PC-3 (cell line): ENCODE results near the gene MAMDC4. TPM values are rescaled to one million over a fixed set of nuclear protein-coding genes. Genes with fewer than 3 reads are reported as not detected.

Experiments
- ATAC-seq: fragments of 200-7000 bp; cut with Tn5 transposase; 2 replicates; pipeline ENCODE4 v1.9.1; 2020; ENCODE audit warnings: mild to moderate bottlenecking, moderate library complexity
- BruUV-seq: library from RNA; stranded (reverse); fragments of 400-500 nt; replicated peaks from 2 replicates; lab custom pipeline; 2021; lab: Mats Ljungman, UMichigan
- CTCF ChIA-PET: fragments of 300-600 bp; sonication (Branson Sonifier 250); formaldehyde crosslinking; loops from one replicate; lab custom pipeline; 2022; ENCODE audit warnings: antibody characterized with exemption; lab: Charles Lee
- POLR2A ChIA-PET: fragments of 300-600 bp; sonication (Branson Sonifier 250); formaldehyde crosslinking; loops from one replicate; lab custom pipeline; 2022; ENCODE audit warnings: antibody characterized with exemption; ENCODE audit not compliant: unreplicated experiment; lab: Charles Lee
- DNase-seq: peaks from one replicate; pipeline ENCODE4 v3.0.0-alpha.2; 2015
- H2AFZ ChIP-seq: fragments of 300-600 bp; sonication (generic); 2 replicates; pipeline ENCODE4 v1.6.0; 2016; ENCODE audit warnings: antibody characterized with exemption, low read length
- H3F3A ChIP-seq: fragments of 300-600 bp; sonication (generic); one replicate; pipeline ENCODE4 v1.6.0; 2017; ENCODE audit warnings: antibody characterized with exemption, low read length, control low read depth, mild to moderate bottlenecking; ENCODE audit not compliant: unreplicated experiment
- H3K27ac ChIP-seq: fragments of 300-600 bp; sonication (generic); 2 replicates; pipeline ENCODE4 v1.5.1; 2016; ENCODE audit warnings: mild to moderate bottlenecking, low read length
- H3K27me3 ChIP-seq: fragments of 300-600 bp; sonication (generic); 2 replicates; pipeline ENCODE4 v1.6.1; 2016; ENCODE audit warnings: low read length, mixed read lengths
- H3K36me3 ChIP-seq: fragments of 300-600 bp; sonication (generic); 2 replicates; pipeline ENCODE4 v1.6.1; 2016; ENCODE audit warnings: low read depth, mixed run types, low read length, mixed read lengths
- H3K4me1 ChIP-seq: fragments of 300-600 bp; sonication (generic); 2 replicates; pipeline ENCODE4 v1.5.1; 2016; ENCODE audit warnings: low read length; ENCODE audit not compliant: insufficient read depth
- H3K4me2 ChIP-seq: fragments of 300-600 bp; sonication (generic); 2 replicates; pipeline ENCODE4 v1.6.0; 2016; ENCODE audit warnings: low read length
- H3K4me3 ChIP-seq: fragments of 300-600 bp; sonication (generic); 2 replicates; pipeline ENCODE4 v1.5.1; 2016; ENCODE audit warnings: mild to moderate bottlenecking, low read length, mixed read lengths
- H3K79me2 ChIP-seq: fragments of 300-600 bp; sonication (generic); 2 replicates; pipeline ENCODE4 v1.6.1; 2017; ENCODE audit warnings: low read length, mixed read lengths
- H3K9ac ChIP-seq: fragments of 300-600 bp; sonication (generic); 2 replicates; pipeline ENCODE4 v1.6.0; 2016; ENCODE audit warnings: mild to moderate bottlenecking, low read length
- H3K9me2 ChIP-seq: fragments of 300-600 bp; sonication (generic); replicated peaks from 2 replicates; pipeline ENCODE4 v1.6.1; 2016; ENCODE audit warnings: mixed run types, low read length, mixed read lengths
- H3K9me3 ChIP-seq: fragments of 300-600 bp; sonication (generic); 2 replicates; pipeline ENCODE4 v1.6.1; 2016; ENCODE audit warnings: low read length, mixed read lengths
- H4K20me1 ChIP-seq: fragments of 300-600 bp; sonication (generic); 2 replicates; pipeline ENCODE4 v1.6.1; 2016; ENCODE audit warnings: low read length, mixed read lengths
- EZH2 ChIP-seq: fragments of 300-600 bp; sonication (generic); IDR thresholded peaks from one replicate; pipeline ENCODE4 v1.6.1; 2017; ENCODE audit warnings: antibody characterized with exemption, mild to moderate bottlenecking, low read length; ENCODE audit not compliant: unreplicated experiment
- EZH2phosphoT487 ChIP-seq: fragments of 300-600 bp; sonication (generic); IDR thresholded peaks from 2 replicates; pipeline ENCODE4 v1.6.1; 2018; ENCODE audit warnings: mild to moderate bottlenecking, antibody characterized with exemption, low read length, borderline replicate concordance
- intact Hi-C: fragments of 100-400 bp; cut with micrococcal nuclease; formaldehyde crosslinking; loops from 2 replicates; pipeline ENCODE4 v1.9.0; 2023
- total RNA-seq: library from RNA; depleted of rRNA; stranded (reverse); fragments of >200 nt; gene quantifications from 2 replicates; pipeline ENCODE4 v1.2.3, GENCODE V29; 2014
- TF ChIP-seq, protein P1 (sequence below): fragments of 300-600 bp; sonication (generic); conservative IDR thresholded peaks from 2 replicates; pipeline ENCODE4 v1.5.1; 2017; ENCODE audit warnings: antibody characterized with exemption, low read depth, mild to moderate bottlenecking, low read length

The MAMDC4 gene
- total RNA-seq, 1 experiment from 2014 or later, result 3.0 TPM

DNA sequence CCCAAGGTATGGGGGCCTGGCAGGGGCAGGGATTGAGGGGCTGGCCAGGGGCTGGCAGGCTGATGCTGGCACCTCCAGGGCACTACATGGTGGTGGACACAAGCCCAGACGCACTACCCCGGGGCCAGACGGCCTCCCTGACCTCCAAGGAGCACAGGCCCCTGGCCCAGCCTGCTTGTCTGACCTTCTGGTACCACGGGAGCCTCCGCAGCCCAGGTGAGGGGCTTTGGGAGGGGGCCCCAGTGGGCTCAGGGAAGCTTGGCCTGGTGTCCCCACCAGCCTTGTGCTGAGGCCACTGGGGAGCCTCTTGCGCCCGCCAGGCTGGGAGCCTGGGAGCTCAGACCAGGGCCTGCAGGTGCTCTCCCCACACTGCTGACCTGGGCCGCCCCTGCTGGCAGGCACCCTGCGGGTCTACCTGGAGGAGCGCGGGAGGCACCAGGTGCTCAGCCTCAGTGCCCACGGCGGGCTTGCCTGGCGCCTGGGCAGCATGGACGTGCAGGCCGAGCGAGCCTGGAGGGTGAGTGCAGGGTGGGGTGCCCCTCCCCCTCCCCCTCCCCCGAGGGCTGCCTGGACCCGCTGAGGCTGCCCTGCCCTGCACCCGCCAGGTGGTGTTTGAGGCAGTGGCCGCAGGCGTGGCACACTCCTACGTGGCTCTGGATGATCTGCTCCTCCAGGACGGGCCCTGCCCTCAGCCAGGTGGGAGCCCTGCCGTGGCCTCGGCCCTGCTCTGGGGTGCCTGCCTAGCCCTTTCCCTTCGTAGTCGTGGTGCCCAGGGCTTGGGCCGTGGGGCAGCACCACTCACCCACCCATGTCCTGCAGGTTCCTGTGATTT, 5.7 kb downstream of the MAMDC4 start:
- Histone ChIP-seq H3F3A (no peaks in the 10 kb centered on the region), H3K9me3 (no peaks in the 10 kb centered on the region), H3K4me3 (no peak overlapping the region), H3K4me2 (no peak overlapping the region), H4K20me1 (no peaks in the 10 kb centered on the region), H3K9me2 (no peaks in the 10 kb centered on the region), H3K36me3 (peaks cover 1% of the 10 kb centered on the region; the same call in 1 of the 2 replicates), H3K79me2 (no peaks in the 10 kb centered on the region), H2AFZ (no peak overlapping the region), H3K4me1 (no peaks in the 10 kb centered on the region), H3K27me3 (no peaks in the 10 kb centered on the region), H3K27ac (no peak overlapping the region), H3K9ac (no peak overlapping the region)
- ATAC-seq, result no peak
- BruUV-seq, result no TSS peak
- intact Hi-C loops, result no loop called here
- POLR2A ChIA-PET, result interaction anchor here (0.7 kb wide), 1 partner anchor 61 kb away, joined by 3 read pairs; the partner anchor contains the start of gene CCDC183
- CTCF ChIA-PET, result no interaction called here
- no peak for DNase-seq
- no peak for TF ChIP-seq EZH2
- no peak for TF ChIP-seq EZH2phosphoT487
- TF ChIP-seq, protein P1, sequence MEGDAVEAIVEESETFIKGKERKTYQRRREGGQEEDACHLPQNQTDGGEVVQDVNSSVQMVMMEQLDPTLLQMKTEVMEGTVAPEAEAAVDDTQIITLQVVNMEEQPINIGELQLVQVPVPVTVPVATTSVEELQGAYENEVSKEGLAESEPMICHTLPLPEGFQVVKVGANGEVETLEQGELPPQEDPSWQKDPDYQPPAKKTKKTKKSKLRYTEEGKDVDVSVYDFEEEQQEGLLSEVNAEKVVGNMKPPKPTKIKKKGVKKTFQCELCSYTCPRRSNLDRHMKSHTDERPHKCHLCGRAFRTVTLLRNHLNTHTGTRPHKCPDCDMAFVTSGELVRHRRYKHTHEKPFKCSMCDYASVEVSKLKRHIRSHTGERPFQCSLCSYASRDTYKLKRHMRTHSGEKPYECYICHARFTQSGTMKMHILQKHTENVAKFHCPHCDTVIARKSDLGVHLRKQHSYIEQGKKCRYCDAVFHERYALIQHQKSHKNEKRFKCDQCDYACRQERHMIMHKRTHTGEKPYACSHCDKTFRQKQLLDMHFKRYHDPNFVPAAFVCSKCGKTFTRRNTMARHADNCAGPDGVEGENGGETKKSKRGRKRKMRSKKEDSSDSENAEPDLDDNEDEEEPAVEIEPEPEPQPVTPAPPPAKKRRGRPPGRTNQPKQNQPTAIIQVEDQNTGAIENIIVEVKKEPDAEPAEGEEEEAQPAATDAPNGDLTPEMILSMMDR, result no peak

DNA sequence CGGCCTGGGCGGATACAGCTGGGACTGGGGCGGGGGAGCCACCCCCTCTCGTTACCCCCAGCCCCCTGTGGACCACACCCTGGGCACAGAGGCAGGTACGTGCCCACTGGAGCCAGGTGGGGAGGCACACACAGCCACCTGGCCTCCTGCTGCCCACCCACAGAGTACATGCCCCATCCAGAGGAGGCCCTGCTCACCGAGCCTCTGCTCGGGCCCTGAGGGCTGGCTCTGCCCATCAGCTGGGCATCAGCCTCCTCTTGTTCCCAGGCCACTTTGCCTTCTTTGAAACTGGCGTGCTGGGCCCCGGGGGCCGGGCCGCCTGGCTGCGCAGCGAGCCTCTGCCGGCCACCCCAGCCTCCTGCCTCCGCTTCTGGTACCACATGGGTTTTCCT, 6.3 kb downstream of the MAMDC4 start:
- no TSS peak for BruUV-seq
- H2AFZ ChIP-seq, result no peak overlapping the region
- H4K20me1 ChIP-seq, result no peaks in the 10 kb centered on the region
- no peaks in the 10 kb centered on the region for H3K9me3 ChIP-seq
- no peak overlapping the region for H3K27ac ChIP-seq
- no peak for TF ChIP-seq EZH2
- H3K4me3 ChIP-seq, result no peak overlapping the region
- H3K4me1 ChIP-seq, result no peaks in the 10 kb centered on the region
- peaks cover 8% of the 10 kb centered on the region; the same call in 1 of the 2 replicates for H3K36me3 ChIP-seq
- peaks cover under 1% of the 10 kb centered on the region; the same call in 1 of the 2 replicates for H3K79me2 ChIP-seq
- intact Hi-C loops, result no loop called here
- no peaks in the 10 kb centered on the region for H3F3A ChIP-seq
- no peaks in the 10 kb centered on the region for H3K9me2 ChIP-seq
- POLR2A ChIA-PET, result no interaction called here
- H3K27me3 ChIP-seq, result no peaks in the 10 kb centered on the region
- no peak overlapping the region for H3K4me2 ChIP-seq
- DNase-seq (no peak), ATAC-seq (no peak)
- H3K9ac ChIP-seq, result no peak overlapping the region
- CTCF ChIA-PET, result no interaction called here

DNA sequence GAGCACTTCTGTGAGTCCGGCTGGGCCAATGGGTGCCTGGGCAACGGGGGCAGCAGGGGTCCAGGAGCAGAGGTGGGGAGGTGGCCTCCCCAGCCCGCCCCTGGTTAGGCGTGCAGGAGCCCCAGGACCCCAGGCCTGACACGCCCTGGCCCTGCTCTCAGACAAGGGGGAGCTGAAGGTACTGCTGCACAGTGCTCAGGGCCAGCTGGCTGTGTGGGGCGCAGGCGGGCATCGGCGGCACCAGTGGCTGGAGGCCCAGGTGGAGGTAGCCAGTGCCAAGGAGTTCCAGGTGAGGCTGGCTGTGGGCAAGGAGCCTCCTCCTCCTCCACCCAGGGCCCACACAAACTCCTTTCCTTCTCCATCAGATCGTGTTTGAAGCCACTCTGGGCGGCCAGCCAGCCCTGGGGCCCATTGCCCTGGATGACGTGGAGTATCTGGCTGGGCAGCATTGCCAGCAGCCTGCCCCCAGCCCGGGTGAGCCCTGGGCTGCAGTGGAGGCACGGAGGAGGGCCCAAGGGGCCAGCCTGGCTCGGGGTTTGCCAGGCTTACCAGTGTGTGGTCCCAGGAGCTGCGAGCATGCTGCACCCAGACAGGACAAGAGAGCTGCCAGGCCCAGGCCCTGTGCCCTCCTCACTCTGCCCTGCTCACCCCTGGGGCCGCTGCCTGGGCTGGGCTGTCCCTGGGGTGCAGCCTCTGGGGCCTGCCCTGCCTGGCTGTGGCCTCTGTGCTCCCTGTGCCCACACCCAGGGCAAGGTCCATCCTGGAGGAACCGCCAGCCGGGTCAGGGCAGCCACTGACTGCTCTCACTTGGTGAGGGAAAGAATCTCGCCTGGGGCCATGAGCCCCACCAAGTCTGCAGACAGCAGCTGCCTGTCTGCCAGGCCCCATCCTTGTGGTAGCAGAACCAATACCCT, 7.0 kb downstream of the MAMDC4 start:
- ChIA-PET POLR2A (no interaction called here), CTCF (no interaction called here)
- BruUV-seq, result no TSS peak
- Histone ChIP-seq H3K79me2 (peaks cover 7% of the 10 kb centered on the region), H2AFZ (no peak overlapping the region), H3K36me3 (peaks cover 14% of the 10 kb centered on the region), H3K27me3 (no peaks in the 10 kb centered on the region), H3K4me3 (no peak overlapping the region), H3K4me1 (no peaks in the 10 kb centered on the region), H3K27ac (no peak overlapping the region), H3K9me3 (no peaks in the 10 kb centered on the region), H3F3A (no peaks in the 10 kb centered on the region), H3K9me2 (no peaks in the 10 kb centered on the region), H3K9ac (no peak overlapping the region), H4K20me1 (no peaks in the 10 kb centered on the region), H3K4me2 (no peak overlapping the region)
- TF ChIP-seq EZH2phosphoT487 (no peak), EZH2 (no peak)
- intact Hi-C loops, result no loop called here
- ATAC-seq (peak; percentile 28), DNase-seq (peak; percentile 36)
